GM13976 (cell line): ENCODE results near the gene CCNI2.

Experiments
- DNase-seq: peaks from one replicate; pipeline ENCODE4 v3.0.0; 2012; ENCODE audit warnings: low spot score
- CTCF ChIP-seq: IDR thresholded peaks from 2 replicates; pipeline ENCODE4 v1.5.1; 2012; ENCODE audit warnings: borderline replicate concordance, mild to moderate bottlenecking; ENCODE audit not compliant: insufficient read depth; ENCODE audit errors: extremely low read depth, missing control alignments, control extremely low read depth
- in situ Hi-C: fragments of 300-500 bp; cut with MboI; formaldehyde crosslinking; loops from one replicate; pipeline ENCODE4 v1.12.0; 2022; ENCODE audit warnings: low sequenced_read_pairs, mixed read lengths, inconsistent platforms; ENCODE audit not compliant: unreplicated experiment

Gene CCNI2

GRCh38 chr5:132774896-132775295 lies 27.7 kb downstream of the CCNI2 start:
- DNase-seq: no peak
- TF ChIP-seq CTCF: no peak
- in situ Hi-C loops: no loop called here

GRCh38 chr5:132775476-132775961 lies 28.3 kb downstream of the CCNI2 start:
- in situ Hi-C loops: no loop called here
- TF ChIP-seq CTCF: no peak
- DNase-seq: no peak

- DNase-seq: peak; percentile 58
- in situ Hi-C loops: no loop called here
- TF ChIP-seq CTCF: no peak
Observed at GRCh38 chr5:132776131-132776937, 29.1 kb downstream of the CCNI2 start.

GRCh38 chr5:132776938-132777208 lies 29.6 kb downstream of the CCNI2 start:
- DNase-seq: no peak
- in situ Hi-C loops: no loop called here
- no peak for TF ChIP-seq CTCF

- in situ Hi-C loops: no loop called here
- peak; percentile 86 for DNase-seq
- no peak for TF ChIP-seq CTCF
Observed at GRCh38 chr5:132777209-132778069, 30.2 kb downstream of the CCNI2 start, which contains the start of gene SEPTIN8. TSS of gene SEPTIN8 (minus strand) at chr5:132777239. CDS start at chr5:132777137, 102 bp downstream.

- no peak for TF ChIP-seq CTCF
- DNase-seq: no peak
- in situ Hi-C loops: no loop called here
Observed at GRCh38 chr5:132778129-132778528, 30.9 kb downstream of the CCNI2 start.
